ENCODE data around the gene RFC3. TPM values are rescaled to one million over a fixed set of nuclear protein-coding genes. Genes with fewer than 3 reads are reported as not detected.
A peak's percentile ranks its signal among the peaks of the same experiment; 100 is the strongest.

The RFC3 gene
- polyA plus RNA-seq, 1 of the 3 experiments (the other 2 are of a cell fraction): 15.8 TPM

DNA sequence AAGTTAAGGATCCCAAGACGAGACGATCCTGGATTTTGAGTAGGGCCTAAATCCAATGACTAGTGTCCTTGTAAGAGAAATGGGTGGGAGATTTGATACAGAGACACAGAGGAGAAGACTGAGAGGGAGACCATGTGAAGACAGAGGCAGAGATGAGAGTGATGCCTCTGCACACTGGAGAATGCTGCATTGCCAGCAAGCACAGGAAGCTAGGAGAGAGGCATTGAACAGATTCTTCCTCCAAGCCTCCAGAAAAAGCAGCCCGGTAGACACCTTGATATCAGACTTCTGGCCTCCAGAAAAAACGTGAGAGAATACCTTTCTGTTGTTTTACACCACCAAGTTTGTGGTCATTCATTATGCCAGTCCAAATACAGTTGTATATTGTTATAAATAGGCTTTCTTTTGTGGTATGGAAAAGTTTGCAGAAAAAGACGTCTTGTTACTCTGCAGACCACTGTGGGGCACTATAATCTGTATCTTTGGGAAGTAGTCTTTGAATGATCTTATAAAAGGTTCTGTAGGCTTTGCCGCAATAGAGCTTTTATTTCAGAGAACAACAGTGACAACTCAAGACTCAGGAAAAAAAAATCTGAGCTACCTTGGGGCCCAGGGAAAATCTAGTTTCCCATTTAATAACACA is 17.9 kb upstream of the RFC3 start:
- TF ChIP-seq, protein P1, sequence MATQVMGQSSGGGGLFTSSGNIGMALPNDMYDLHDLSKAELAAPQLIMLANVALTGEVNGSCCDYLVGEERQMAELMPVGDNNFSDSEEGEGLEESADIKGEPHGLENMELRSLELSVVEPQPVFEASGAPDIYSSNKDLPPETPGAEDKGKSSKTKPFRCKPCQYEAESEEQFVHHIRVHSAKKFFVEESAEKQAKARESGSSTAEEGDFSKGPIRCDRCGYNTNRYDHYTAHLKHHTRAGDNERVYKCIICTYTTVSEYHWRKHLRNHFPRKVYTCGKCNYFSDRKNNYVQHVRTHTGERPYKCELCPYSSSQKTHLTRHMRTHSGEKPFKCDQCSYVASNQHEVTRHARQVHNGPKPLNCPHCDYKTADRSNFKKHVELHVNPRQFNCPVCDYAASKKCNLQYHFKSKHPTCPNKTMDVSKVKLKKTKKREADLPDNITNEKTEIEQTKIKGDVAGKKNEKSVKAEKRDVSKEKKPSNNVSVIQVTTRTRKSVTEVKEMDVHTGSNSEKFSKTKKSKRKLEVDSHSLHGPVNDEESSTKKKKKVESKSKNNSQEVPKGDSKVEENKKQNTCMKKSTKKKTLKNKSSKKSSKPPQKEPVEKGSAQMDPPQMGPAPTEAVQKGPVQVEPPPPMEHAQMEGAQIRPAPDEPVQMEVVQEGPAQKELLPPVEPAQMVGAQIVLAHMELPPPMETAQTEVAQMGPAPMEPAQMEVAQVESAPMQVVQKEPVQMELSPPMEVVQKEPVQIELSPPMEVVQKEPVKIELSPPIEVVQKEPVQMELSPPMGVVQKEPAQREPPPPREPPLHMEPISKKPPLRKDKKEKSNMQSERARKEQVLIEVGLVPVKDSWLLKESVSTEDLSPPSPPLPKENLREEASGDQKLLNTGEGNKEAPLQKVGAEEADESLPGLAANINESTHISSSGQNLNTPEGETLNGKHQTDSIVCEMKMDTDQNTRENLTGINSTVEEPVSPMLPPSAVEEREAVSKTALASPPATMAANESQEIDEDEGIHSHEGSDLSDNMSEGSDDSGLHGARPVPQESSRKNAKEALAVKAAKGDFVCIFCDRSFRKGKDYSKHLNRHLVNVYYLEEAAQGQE (IDR thresholded peaks at IDR 0.05; ENCODE audit: low read depth, low read length): no peak
- TF ChIP-seq RAD21 (IDR thresholded peaks at IDR 0.05; ENCODE audit: low read length) (peak; percentile 72), SMC3 (IDR thresholded peaks at IDR 0.05; ENCODE audit: low read depth, low read length) (peak; percentile 11; the same call in 1 of the 2 replicates), SIN3A (IDR thresholded peaks at IDR 0.05; ENCODE audit: borderline replicate concordance, low read depth, low read length) (no peak)
- TF ChIP-seq, protein P2, sequence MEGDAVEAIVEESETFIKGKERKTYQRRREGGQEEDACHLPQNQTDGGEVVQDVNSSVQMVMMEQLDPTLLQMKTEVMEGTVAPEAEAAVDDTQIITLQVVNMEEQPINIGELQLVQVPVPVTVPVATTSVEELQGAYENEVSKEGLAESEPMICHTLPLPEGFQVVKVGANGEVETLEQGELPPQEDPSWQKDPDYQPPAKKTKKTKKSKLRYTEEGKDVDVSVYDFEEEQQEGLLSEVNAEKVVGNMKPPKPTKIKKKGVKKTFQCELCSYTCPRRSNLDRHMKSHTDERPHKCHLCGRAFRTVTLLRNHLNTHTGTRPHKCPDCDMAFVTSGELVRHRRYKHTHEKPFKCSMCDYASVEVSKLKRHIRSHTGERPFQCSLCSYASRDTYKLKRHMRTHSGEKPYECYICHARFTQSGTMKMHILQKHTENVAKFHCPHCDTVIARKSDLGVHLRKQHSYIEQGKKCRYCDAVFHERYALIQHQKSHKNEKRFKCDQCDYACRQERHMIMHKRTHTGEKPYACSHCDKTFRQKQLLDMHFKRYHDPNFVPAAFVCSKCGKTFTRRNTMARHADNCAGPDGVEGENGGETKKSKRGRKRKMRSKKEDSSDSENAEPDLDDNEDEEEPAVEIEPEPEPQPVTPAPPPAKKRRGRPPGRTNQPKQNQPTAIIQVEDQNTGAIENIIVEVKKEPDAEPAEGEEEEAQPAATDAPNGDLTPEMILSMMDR (IDR thresholded peaks at IDR 0.05): peak; percentile 57
- H3K4me3 ChIP-seq (ENCODE audit: low read depth in 2 of 2, low read length in 1 of 2): no peak overlapping the region
- no peaks in the 10 kb centered on the region for H3K9me2 ChIP-seq
- POLR2A ChIA-PET: no interaction called here
- H3K36me3 ChIP-seq (replicated peaks in 1 of 2; ENCODE audit: control insufficient read depth in 1 of 2, insufficient read depth in 2 of 2, low read length in 1 of 2): no peaks in the 10 kb centered on the region
- no peaks in the 10 kb centered on the region; a peak in 1 of 4 replicates for H3K4me1 ChIP-seq (ENCODE audit: control insufficient read depth in 1 of 2, insufficient read depth in 2 of 2, low read depth in 1 of 2, low read length in 1 of 2)
- H3K9ac ChIP-seq: no peak overlapping the region
- CTCF ChIA-PET: interaction anchor here (0.6 to 3.0 kb wide), 33 partner anchors 8 to 1845 kb away, joined by 3 to 29 read pairs (median 4); partner anchors contain the start of gene RFC3
- H3K27ac ChIP-seq (ENCODE audit: low read depth in 2 of 2, low read length in 1 of 2): no peak overlapping the region
- no peaks in the 10 kb centered on the region for H3F3A ChIP-seq (replicated peaks; ENCODE audit: insufficient read depth)
- peak; percentile 19 for DNase-seq
- no peaks in the 10 kb centered on the region for H3K79me2 ChIP-seq (ENCODE audit: insufficient read depth)
- no peak overlapping the region for H2AFZ ChIP-seq (ENCODE audit: low read depth)
- no peaks in the 10 kb centered on the region for H3K9me3 ChIP-seq
- WGBS (ENCODE audit: low lambda C conversion rate): 59% methylated on average over 6 of the region's 6 CpGs
- no peaks in the 10 kb centered on the region for H4K20me1 ChIP-seq (ENCODE audit: insufficient read depth)
- no peak overlapping the region for H3K4me2 ChIP-seq
- H3K27me3 ChIP-seq (ENCODE audit: insufficient read depth): no peaks in the 10 kb centered on the region

DNA sequence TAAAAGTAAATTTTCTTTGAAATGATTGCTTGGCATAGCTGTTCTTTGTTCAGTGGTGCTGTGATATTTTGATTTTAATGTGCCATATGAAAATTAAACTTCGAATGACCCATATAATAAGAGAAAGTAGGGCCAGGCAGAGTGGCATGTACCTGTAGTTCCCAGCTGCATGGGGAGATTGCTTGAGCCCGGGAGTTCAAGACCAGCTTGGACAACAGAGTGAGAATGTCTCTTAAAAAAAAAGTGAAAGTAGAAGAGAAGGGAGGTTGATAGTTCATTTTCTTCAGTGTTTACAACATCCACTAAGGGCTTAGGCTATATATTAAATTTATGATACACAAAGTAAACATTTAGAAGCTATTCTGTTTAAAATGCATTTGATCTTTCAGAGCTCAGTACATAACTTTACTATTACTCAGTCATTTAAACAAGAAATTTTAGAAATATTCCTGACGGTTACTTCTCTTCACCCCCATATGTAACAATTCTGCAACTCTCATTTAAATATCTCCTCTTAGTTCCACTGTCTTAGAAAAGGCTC is 17.2 kb upstream of the RFC3 start:
- Histone ChIP-seq H3K4me3 (ENCODE audit: low read depth in 2 of 2, low read length in 1 of 2) (no peak overlapping the region), H3K27ac (ENCODE audit: low read depth in 2 of 2, low read length in 1 of 2) (no peak overlapping the region), H2AFZ (ENCODE audit: low read depth) (0 out of 2 replicates have a peak overlapping the region, but pooled peaks have one; percentile 23), H3K36me3 (replicated peaks in 1 of 2; ENCODE audit: control insufficient read depth in 1 of 2, insufficient read depth in 2 of 2, low read length in 1 of 2) (no peaks in the 10 kb centered on the region), H3K9me2 (no peaks in the 10 kb centered on the region), H3K9me3 (no peaks in the 10 kb centered on the region), H3F3A (replicated peaks; ENCODE audit: insufficient read depth) (no peaks in the 10 kb centered on the region), H3K27me3 (ENCODE audit: insufficient read depth) (no peaks in the 10 kb centered on the region), H4K20me1 (ENCODE audit: insufficient read depth) (no peaks in the 10 kb centered on the region), H3K79me2 (ENCODE audit: insufficient read depth) (no peaks in the 10 kb centered on the region), H3K9ac (no peak overlapping the region), H3K4me1 (ENCODE audit: control insufficient read depth in 1 of 2, insufficient read depth in 2 of 2, low read depth in 1 of 2, low read length in 1 of 2) (no peaks in the 10 kb centered on the region; a peak in 1 of 4 replicates), H3K4me2 (no peak overlapping the region)
- DNase-seq: no peak
- 34% methylated on average over 3 of the region's 3 CpGs for WGBS (ENCODE audit: low lambda C conversion rate)
- ChIA-PET CTCF (interaction anchor here (0.6 to 3.0 kb wide), 30 partner anchors 8 to 1358 kb away, joined by 3 to 29 read pairs (median 4); partner anchors contain the start of gene RFC3), POLR2A (no interaction called here)
- TF ChIP-seq NFIC (IDR thresholded peaks at IDR 0.05; ENCODE audit: borderline replicate concordance): no peak
- TF ChIP-seq, protein P3, sequence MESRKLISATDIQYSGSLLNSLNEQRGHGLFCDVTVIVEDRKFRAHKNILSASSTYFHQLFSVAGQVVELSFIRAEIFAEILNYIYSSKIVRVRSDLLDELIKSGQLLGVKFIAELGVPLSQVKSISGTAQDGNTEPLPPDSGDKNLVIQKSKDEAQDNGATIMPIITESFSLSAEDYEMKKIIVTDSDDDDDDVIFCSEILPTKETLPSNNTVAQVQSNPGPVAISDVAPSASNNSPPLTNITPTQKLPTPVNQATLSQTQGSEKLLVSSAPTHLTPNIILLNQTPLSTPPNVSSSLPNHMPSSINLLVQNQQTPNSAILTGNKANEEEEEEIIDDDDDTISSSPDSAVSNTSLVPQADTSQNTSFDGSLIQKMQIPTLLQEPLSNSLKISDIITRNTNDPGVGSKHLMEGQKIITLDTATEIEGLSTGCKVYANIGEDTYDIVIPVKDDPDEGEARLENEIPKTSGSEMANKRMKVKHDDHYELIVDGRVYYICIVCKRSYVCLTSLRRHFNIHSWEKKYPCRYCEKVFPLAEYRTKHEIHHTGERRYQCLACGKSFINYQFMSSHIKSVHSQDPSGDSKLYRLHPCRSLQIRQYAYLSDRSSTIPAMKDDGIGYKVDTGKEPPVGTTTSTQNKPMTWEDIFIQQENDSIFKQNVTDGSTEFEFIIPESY (IDR thresholded peaks at IDR 0.05; ENCODE audit: borderline replicate concordance, low read depth): no peak
- no peak for TF ChIP-seq RCOR1 (IDR thresholded peaks at IDR 0.05; ENCODE audit: low read length)
- TF ChIP-seq, protein P4, sequence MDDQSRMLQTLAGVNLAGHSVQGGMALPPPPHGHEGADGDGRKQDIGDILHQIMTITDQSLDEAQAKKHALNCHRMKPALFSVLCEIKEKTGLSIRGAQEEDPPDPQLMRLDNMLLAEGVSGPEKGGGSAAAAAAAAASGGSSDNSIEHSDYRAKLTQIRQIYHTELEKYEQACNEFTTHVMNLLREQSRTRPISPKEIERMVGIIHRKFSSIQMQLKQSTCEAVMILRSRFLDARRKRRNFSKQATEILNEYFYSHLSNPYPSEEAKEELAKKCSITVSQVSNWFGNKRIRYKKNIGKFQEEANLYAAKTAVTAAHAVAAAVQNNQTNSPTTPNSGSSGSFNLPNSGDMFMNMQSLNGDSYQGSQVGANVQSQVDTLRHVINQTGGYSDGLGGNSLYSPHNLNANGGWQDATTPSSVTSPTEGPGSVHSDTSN (IDR thresholded peaks at IDR 0.05): no peak
- no peak for TF ChIP-seq TEAD4 (IDR thresholded peaks at IDR 0.05; ENCODE audit: borderline replicate concordance, insufficient read depth)
- TF ChIP-seq GATA2 (CRISPR knock-in tag; IDR thresholded peaks at IDR 0.05): no peak
- TF ChIP-seq EP300 (IDR thresholded peaks at IDR 0.05; ENCODE audit: borderline replicate concordance in 1 of 2, low read depth in 1 of 2, low read length in 1 of 2): no peak
- TF ChIP-seq, protein P5, sequence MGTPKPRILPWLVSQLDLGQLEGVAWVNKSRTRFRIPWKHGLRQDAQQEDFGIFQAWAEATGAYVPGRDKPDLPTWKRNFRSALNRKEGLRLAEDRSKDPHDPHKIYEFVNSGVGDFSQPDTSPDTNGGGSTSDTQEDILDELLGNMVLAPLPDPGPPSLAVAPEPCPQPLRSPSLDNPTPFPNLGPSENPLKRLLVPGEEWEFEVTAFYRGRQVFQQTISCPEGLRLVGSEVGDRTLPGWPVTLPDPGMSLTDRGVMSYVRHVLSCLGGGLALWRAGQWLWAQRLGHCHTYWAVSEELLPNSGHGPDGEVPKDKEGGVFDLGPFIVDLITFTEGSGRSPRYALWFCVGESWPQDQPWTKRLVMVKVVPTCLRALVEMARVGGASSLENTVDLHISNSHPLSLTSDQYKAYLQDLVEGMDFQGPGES (IDR thresholded peaks at IDR 0.05; ENCODE audit: low read depth, low read length): no peak
- no peak for TF ChIP-seq YY1 (IDR thresholded peaks at IDR 0.05; ENCODE audit: low read depth)
- no peak for TF ChIP-seq TAF1 (IDR thresholded peaks at IDR 0.05; ENCODE audit: borderline replicate concordance, low read depth, low read length)
- no peak for TF ChIP-seq POLR2AphosphoS5 (IDR thresholded peaks at IDR 0.05; ENCODE audit: low read depth, low read length)

Measured in SK-N-SH (cell line).